Kidney epithelial cell (primary cell): Measurements from ENCODE around the gene TRUB1. TPM values are rescaled to one million over a fixed set of nuclear protein-coding genes. Genes with fewer than 3 reads are reported as not detected.

Experiments used
- DNase-seq: peaks from one replicate; pipeline ENCODE4 v3.0.0-alpha.2; 2010; ENCODE audit warnings: low read depth
- H3K27me3 ChIP-seq: 2 replicates; pipeline ENCODE4 v1.6.0; 2011; ENCODE audit warnings: low read length; ENCODE audit not compliant: control insufficient read depth, insufficient read depth
- H3K36me3 ChIP-seq: 2 replicates; pipeline ENCODE4 v1.5.1; 2011; ENCODE audit warnings: low read length; ENCODE audit not compliant: control insufficient read depth, insufficient read depth
- H3K4me3 ChIP-seq: 2 replicates; pipeline ENCODE4 v1.5.1; 2011; ENCODE audit warnings: low read depth, mild to moderate bottlenecking, control low read depth, low read length
- CTCF ChIP-seq: IDR thresholded peaks from 2 replicates; pipeline ENCODE4 v1.5.1; 2011; ENCODE audit warnings: mild to moderate bottlenecking, moderate library complexity, low read length, control low read depth, inconsistent platforms; ENCODE audit not compliant: insufficient read depth, poor library complexity, severe bottlenecking
- total RNA-seq: library from RNA; depleted of rRNA; stranded (reverse); fragments of >200 nt; gene quantifications from 2 replicates; pipeline ENCODE4 v1.2.3, GENCODE V29; 2015

Gene TRUB1
- total RNA-seq, 1 donor from 2014 or later: 31.5 TPM

- no peak for TF ChIP-seq CTCF
- peak overlapping the region; percentile 93 for H3K4me3 ChIP-seq
- H3K36me3 ChIP-seq: no peaks in the 10 kb centered on the region
- DNase-seq: no peak
- H3K27me3 ChIP-seq: no peaks in the 10 kb centered on the region
Observed at GRCh38 chr10:114938856-114939193, 830 bp downstream of the TRUB1 start.

- peaks cover 1% of the 10 kb centered on the region for H3K36me3 ChIP-seq
- no peak for DNase-seq
- TF ChIP-seq CTCF: no peak
Observed at GRCh38 chr10:114940735-114941134, 2.7 kb downstream of the TRUB1 start.

GRCh38 chr10:114943000-114943399, 5.0 kb downstream of the TRUB1 start:
- Histone ChIP-seq H3K4me3 (no peak overlapping the region), H3K27me3 (no peaks in the 10 kb centered on the region), H3K36me3 (peaks cover 1% of the 10 kb centered on the region)
- DNase-seq: no peak
- no peak for TF ChIP-seq CTCF

More at GRCh38 chr10:114940735-114941134, 2.7 kb downstream of the TRUB1 start:
- Histone ChIP-seq H3K4me3 (no peak overlapping the region), H3K27me3 (no peaks in the 10 kb centered on the region)

- DNase-seq: no peak
- H3K27me3 ChIP-seq: no peaks in the 10 kb centered on the region
- TF ChIP-seq CTCF: no peak
- H3K4me3 ChIP-seq: no peak overlapping the region
- no peaks in the 10 kb centered on the region for H3K36me3 ChIP-seq
Observed at GRCh38 chr10:114953047-114953446, 15.1 kb downstream of the TRUB1 start.

- no peak for TF ChIP-seq CTCF
- H3K36me3 ChIP-seq: no peaks in the 10 kb centered on the region
- H3K4me3 ChIP-seq: no peak overlapping the region
- DNase-seq: no peak
- no peaks in the 10 kb centered on the region for H3K27me3 ChIP-seq
Observed at GRCh38 chr10:114955984-114956383, 18.0 kb downstream of the TRUB1 start.

- DNase-seq: no peak
- Histone ChIP-seq H3K27me3 (no peaks in the 10 kb centered on the region), H3K4me3 (no peak overlapping the region), H3K36me3 (no peaks in the 10 kb centered on the region)
- TF ChIP-seq CTCF: no peak
Observed at GRCh38 chr10:114956466-114956865, 18.5 kb downstream of the TRUB1 start.
